MM.1S (cell line): ENCODE data around the gene PHF12.

Experiments used
- EZH2 ChIP-seq: fragments of 300-600 bp; sonication (generic); optimal IDR thresholded peaks from 2 replicates; pipeline ENCODE3; 2017; ENCODE audit warnings: low read depth, mild to moderate bottlenecking, antibody characterized with exemption, low read length, mixed read lengths
- EZH2phosphoT487 ChIP-seq: fragments of 300-600 bp; sonication (generic); IDR thresholded peaks from 2 replicates; pipeline ENCODE4 v1.6.1; 2018; ENCODE audit warnings: antibody characterized with exemption, low read length
- TF ChIP-seq, protein P1 (sequence below): fragments of 300-600 bp; sonication (generic); IDR thresholded peaks from 2 replicates; pipeline ENCODE4 v1.5.1; 2016; ENCODE audit warnings: antibody characterized with exemption, low read length, mixed read lengths

DNA sequence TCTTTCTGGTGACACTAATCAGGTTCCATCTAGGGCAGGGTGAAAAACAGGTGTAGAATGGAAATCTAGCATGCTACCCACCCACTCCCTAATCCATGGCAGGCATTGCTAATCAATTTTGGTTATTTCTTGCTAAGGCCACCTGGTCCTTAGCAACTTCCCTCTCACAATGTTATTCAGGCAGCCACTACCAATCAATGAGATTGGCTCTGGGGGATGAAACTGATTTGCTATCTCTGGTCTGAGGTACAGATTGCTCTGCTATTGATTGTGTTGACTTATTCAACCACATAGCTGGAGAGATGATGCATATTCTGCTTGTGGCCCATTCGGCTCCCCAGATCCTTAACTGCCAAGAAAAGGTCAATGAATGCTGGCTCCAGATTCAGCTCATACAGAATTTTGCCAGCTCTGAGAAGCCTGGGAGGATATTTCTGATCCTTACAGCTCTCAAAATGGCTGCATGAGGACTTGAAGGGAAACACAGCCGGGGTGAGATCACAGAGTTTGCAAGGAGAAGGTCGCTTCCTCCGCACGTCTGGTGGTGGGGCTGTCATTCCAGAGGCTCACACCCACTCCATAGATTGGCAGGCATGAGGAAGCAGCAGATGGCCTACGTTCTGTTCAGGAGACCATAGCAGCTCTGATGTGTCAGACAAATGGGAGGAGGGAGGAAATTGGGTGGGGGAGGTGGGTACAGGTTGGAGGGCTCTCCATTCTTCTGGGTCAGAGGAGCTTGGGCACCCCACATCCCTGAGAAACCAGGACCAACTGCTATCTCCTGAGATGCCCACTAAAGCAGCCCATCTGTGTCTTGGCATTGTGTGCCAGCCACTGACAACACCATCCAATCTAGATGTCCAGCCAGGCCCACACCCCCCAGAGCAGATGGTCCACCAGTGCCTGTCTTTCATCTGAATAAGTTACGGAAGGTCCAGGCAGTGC lies 32.2 kb upstream of the PHF12 start:
- TF ChIP-seq, protein P1, sequence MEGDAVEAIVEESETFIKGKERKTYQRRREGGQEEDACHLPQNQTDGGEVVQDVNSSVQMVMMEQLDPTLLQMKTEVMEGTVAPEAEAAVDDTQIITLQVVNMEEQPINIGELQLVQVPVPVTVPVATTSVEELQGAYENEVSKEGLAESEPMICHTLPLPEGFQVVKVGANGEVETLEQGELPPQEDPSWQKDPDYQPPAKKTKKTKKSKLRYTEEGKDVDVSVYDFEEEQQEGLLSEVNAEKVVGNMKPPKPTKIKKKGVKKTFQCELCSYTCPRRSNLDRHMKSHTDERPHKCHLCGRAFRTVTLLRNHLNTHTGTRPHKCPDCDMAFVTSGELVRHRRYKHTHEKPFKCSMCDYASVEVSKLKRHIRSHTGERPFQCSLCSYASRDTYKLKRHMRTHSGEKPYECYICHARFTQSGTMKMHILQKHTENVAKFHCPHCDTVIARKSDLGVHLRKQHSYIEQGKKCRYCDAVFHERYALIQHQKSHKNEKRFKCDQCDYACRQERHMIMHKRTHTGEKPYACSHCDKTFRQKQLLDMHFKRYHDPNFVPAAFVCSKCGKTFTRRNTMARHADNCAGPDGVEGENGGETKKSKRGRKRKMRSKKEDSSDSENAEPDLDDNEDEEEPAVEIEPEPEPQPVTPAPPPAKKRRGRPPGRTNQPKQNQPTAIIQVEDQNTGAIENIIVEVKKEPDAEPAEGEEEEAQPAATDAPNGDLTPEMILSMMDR = no peak
- TF ChIP-seq EZH2phosphoT487 (no peak), EZH2 (no peak)
